HG03442 (cell line): ENCODE data around the gene KRTAP6-2.

ENCODE experiments used
- ATAC-seq: cut with Tn5 transposase; IDR thresholded peaks from one replicate; pipeline ENCODE4 v1.9.1; 2021; ENCODE audit warnings: mild to moderate bottlenecking, moderate library complexity; ENCODE audit not compliant: unreplicated experiment

KRTAP6-2 gene, protein sequence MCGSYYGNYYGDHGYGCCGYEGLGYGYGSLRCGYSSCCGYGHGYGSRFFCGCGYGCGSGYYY

GRCh38 chr21:30598802-30599201, at the start of gene KRTAP6-2:
KRTAP6-2 (minus strand) TSS chr21:30598902; CDS start chr21:30598874, 28 bp downstream.
- ATAC-seq, result no peak

DNA sequence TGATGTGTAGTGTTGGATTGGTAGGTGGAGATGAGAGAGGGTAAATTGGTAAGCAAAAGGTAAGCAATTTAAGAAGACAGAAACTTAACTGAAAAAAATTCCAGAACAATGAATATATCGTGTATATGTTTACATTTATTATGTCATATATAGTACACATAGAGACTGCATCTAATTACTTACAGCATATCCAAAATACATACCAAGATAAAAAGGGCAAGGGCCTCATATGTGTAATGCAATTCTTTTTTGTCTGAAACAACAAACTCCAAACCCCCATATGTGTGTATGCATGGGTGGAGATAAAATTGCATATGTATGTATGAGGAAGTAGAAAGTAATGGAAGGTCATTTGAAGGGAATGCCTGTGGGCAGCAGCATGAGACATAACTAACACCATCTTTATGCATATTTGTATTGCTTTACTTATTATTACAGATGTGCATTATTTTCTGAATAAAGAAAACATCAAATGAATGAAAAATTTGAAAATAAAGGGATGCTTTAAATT, 48.3 kb upstream of the KRTAP6-2 start:
- ATAC-seq, result no peak

- no peak for ATAC-seq
Measured at GRCh38 chr21:30642564-30642963, 43.9 kb upstream of the KRTAP6-2 start, which contains the start of gene KRTAP20-3. KRTAP20-3 (plus strand) TSS chr21:30642864.

GRCh38 chr21:30638686-30639085, 40.0 kb upstream of the KRTAP6-2 start:
- ATAC-seq, result no peak

GRCh38 chr21:30634906-30635305, 36.2 kb upstream of the KRTAP6-2 start, which contains the start of gene KRTAP20-2:
KRTAP20-2 (plus strand) TSS chr21:30635206; CDS start chr21:30635264, 58 bp downstream.
- no peak for ATAC-seq

- no peak for ATAC-seq
Measured at GRCh38 chr21:30629200-30629599, 30.5 kb upstream of the KRTAP6-2 start.

GRCh38 chr21:30628109-30628508, 29.4 kb upstream of the KRTAP6-2 start:
- ATAC-seq, result no peak

- no peak for ATAC-seq
Measured at GRCh38 chr21:30625449-30626165, 26.9 kb upstream of the KRTAP6-2 start.

DNA sequence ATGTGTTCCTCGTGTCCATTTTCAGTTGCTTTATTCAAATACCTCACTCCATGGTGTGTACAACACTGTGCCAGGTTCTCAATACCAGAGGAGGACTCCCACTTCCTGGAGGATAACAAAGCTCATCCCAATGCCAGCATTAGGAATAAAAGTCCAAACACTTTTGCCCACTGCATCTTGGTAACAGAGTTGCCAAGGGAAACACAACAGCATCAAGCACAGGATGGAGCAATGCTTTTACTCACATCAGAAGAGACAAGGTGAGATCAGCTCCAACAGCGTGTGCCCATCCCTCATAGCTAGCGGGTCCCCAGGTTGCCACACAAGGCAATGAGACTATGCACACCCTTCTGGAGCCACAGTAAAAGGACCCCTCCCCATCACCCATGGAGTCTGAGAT, 24.7 kb upstream of the KRTAP6-2 start:
- ATAC-seq, result no peak

GRCh38 chr21:30620522-30620921, 21.8 kb upstream of the KRTAP6-2 start, which contains the start of gene KRTAP20-4:
KRTAP20-4 (plus strand) TSS chr21:30620627.
- ATAC-seq, result no peak

GRCh38 chr21:30620080-30620479, 21.4 kb upstream of the KRTAP6-2 start:
- ATAC-seq, result no peak

DNA sequence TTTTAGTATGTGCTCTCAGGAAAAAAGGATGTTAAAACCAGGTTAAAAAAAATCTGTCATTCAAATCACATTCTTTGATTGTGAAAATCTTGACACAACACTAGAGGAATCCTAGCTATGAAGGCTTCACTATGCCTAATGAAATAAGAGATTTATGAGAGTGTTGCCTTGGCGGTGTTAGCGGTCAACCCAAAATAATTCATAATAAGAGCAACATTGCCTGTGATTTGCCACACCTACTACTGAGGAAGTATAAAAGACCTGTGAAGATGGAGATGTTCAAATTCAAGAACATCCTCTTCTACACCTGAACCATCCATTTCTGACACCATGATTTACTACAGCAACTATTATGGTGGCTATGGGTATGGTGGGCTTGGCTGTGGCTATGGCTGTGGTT, 17.4 kb upstream of the KRTAP6-2 start, which contains the start of gene KRTAP20-1:
TSS of gene KRTAP20-1 (plus strand) at position 301 of the 400 bp plus-strand sequence. CDS start at position 331, 30 bp downstream.
- ATAC-seq, result no peak

DNA sequence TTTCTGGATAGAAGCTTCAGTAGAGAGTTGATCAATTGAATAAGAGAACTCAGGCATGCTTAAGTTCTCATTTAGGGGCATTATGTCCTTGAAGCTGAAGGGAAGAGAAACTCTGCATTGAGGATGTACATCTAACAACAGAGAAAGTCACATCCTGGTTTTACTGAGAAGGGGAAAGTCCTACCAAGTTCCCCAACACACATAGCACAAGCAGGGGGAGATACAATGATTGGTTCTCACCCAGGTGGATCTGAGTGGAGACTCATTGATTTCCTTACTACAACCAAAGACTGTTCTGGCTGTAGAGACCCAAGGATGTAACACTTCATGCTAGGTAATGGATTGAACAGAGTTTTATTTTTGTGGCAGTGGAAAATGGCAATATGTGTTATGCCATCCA, 16.5 kb upstream of the KRTAP6-2 start:
- no peak for ATAC-seq

GRCh38 chr21:30613836-30614235, 15.1 kb upstream of the KRTAP6-2 start, which contains the start of gene KRTAP6-1:
KRTAP6-1 (minus strand) TSS chr21:30613930; CDS start chr21:30613904, 26 bp downstream.
- ATAC-seq, result no peak

DNA sequence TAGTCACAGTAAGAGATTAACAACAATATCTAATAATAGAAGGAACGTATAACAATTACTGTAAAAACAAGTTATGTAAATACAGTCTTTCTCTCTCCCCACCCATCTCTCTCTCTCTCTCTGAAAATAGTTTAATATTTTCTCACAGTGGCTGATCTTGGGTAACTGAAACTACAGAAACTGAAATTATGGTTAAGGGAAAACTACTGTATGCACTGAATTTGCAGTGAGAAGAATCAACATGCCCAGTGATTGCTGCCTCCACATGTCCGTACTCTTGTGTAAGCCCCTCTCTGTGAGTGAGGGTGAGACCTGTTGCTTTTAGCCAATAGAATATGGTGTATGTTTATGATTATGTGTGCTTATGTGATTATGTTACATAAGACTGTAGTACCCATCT, 13.4 kb upstream of the KRTAP6-2 start:
- ATAC-seq, result no peak

- ATAC-seq, result no peak
Measured at GRCh38 chr21:30605968-30606367, 7.3 kb upstream of the KRTAP6-2 start.

- ATAC-seq, result no peak
Measured at GRCh38 chr21:30600787-30601186, 2.1 kb upstream of the KRTAP6-2 start, which contains the start of gene KRTAP22-1. KRTAP22-1 (plus strand) TSS chr21:30601087.

GRCh38 chr21:30592140-30592539, 6.6 kb downstream of the KRTAP6-2 start, which contains the start of gene KRTAP6-3:
KRTAP6-3 (plus strand) TSS chr21:30592440; CDS start chr21:30592446, 6 bp downstream.
- no peak for ATAC-seq

DNA sequence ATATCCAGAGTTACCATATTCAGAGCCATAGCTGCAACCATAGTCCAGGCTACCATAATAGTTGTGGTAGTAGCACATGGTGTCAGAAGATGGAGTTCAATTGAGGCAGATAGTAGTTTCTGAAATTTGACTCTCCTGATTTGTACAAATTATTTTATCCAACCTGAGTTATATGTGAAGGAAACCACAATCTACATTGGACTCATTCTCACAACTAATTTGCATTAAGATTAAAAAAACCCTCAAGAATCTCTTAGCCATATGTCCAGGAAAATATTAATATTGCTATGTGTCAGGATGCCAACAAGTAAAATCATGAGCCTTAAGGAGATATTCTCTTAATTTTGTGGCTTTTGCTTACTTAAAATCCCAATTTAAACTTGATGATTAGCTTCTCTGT, 8.4 kb downstream of the KRTAP6-2 start, which contains the start of gene KRTAP22-2:
TSS of gene KRTAP22-2 (minus strand) at position 101 of the 400 bp plus-strand sequence.
- no peak for ATAC-seq

- ATAC-seq, result no peak
Measured at GRCh38 chr21:30582870-30583269, 15.8 kb downstream of the KRTAP6-2 start.

GRCh38 chr21:30580132-30580531, 18.6 kb downstream of the KRTAP6-2 start:
- no peak for ATAC-seq

- ATAC-seq, result no peak
Measured at GRCh38 chr21:30579346-30579745, 19.4 kb downstream of the KRTAP6-2 start.
